Hematopoietic multipotent progenitor cell treated with erythropoietin and hydrocortisone succinate and interleukin-3 and kit ligand, for 15 days (in vitro differentiated cells): Measurements from ENCODE around the gene ROR2.
"Not testable (repeated sequence)": the region's sequence is repeated elsewhere in the genome, so short reads cannot be mapped to it uniquely, and the experiment has no call there.

Experiments
- DNase-seq: peaks from one replicate; pipeline ENCODE4 v3.0.0-alpha.2; 2015; ENCODE audit warnings: low spot score

ROR2 gene

GRCh38 chr9:91796516-91796915 lies 153.5 kb downstream of the ROR2 start:
- peak; percentile 48 for DNase-seq

- no peak for DNase-seq
Measured at GRCh38 chr9:91795598-91796241, 154.3 kb downstream of the ROR2 start.

- not testable (repeated sequence) for DNase-seq
Measured at GRCh38 chr9:91793371-91793770, 156.7 kb downstream of the ROR2 start.

GRCh38 chr9:91790917-91791316 lies 159.1 kb downstream of the ROR2 start:
- DNase-seq, result no peak

GRCh38 chr9:91789941-91790340 lies 160.1 kb downstream of the ROR2 start:
- no peak for DNase-seq

- no peak for DNase-seq
Measured at GRCh38 chr9:91787931-91788330, 162.1 kb downstream of the ROR2 start.

GRCh38 chr9:91786132-91786896 lies 163.7 kb downstream of the ROR2 start:
- no peak for DNase-seq

GRCh38 chr9:91785447-91785842 lies 164.6 kb downstream of the ROR2 start:
- DNase-seq, result peak; percentile 44

- no peak for DNase-seq
Measured at GRCh38 chr9:91784673-91785446, 165.2 kb downstream of the ROR2 start.

- DNase-seq, result no peak
Measured at GRCh38 chr9:91783876-91784672, 166.0 kb downstream of the ROR2 start.

- no peak for DNase-seq
Measured at GRCh38 chr9:91783411-91783810, 166.6 kb downstream of the ROR2 start.

GRCh38 chr9:91782708-91783214 lies 167.3 kb downstream of the ROR2 start:
- DNase-seq, result no peak

GRCh38 chr9:91781906-91782305 lies 168.1 kb downstream of the ROR2 start:
- no peak for DNase-seq

GRCh38 chr9:91781116-91781515 lies 168.9 kb downstream of the ROR2 start:
- no peak for DNase-seq

GRCh38 chr9:91778031-91778430 lies 172.0 kb downstream of the ROR2 start:
- DNase-seq, result no peak

GRCh38 chr9:91777292-91777830 lies 172.7 kb downstream of the ROR2 start:
- no peak for DNase-seq

- DNase-seq, result no peak
Measured at GRCh38 chr9:91776409-91777291, 173.4 kb downstream of the ROR2 start.

GRCh38 chr9:91775708-91776028 lies 174.4 kb downstream of the ROR2 start:
- no peak for DNase-seq

- DNase-seq, result peak; percentile 63
Measured at GRCh38 chr9:91775011-91775707, 174.9 kb downstream of the ROR2 start.

GRCh38 chr9:91773156-91773555 lies 176.9 kb downstream of the ROR2 start:
- DNase-seq, result no peak
